Heart right ventricle (tissue), 16 donors: ENCODE data around the gene NKX6-1. TPM values are rescaled to one million over a fixed set of nuclear protein-coding genes. Genes with fewer than 3 reads are reported as not detected.

Source experiments
- ATAC-seq, 8 donors: fragments of 200-7000 bp; cut with Tn5 transposase; one replicate each; pipeline ENCODE4 v1.9.1; 2020; ENCODE audit warnings: mild to moderate bottlenecking in 8 of 8, moderate library complexity in 8 of 8, moderate number of reproducible peaks in 1 of 8
- DNase-seq, 2 donors: peaks; one replicate each; pipeline ENCODE4 v3.0.0-alpha.2; 2020
- H3K27ac ChIP-seq, 10 donors: fragments of 200-600 bp; sonication (generic) in 2 of 10; one replicate each; pipeline versions ENCODE4 v1.5.0 to v1.8.0; 2020 to 2022; ENCODE audit warnings: mild to moderate bottlenecking in 3 of 10
- H3K27me3 ChIP-seq, 7 donors: fragments of 200-600 bp; one replicate each; pipeline ENCODE4 v1.8.0; 2021 to 2022; ENCODE audit warnings: mild to moderate bottlenecking in 2 of 7
- H3K36me3 ChIP-seq, 9 donors: fragments of 200-600 bp; sonication (generic) in 1 of 9; one replicate each; pipeline versions ENCODE4 v1.5.0 to v1.8.0; 2020 to 2022; ENCODE audit warnings: mild to moderate bottlenecking in 2 of 9
- H3K4me1 ChIP-seq, 9 donors: fragments of 200-600 bp; sonication (generic) in 1 of 9; one replicate each; pipeline versions ENCODE4 v1.5.0 to v1.8.0; 2020 to 2022; ENCODE audit warnings: mild to moderate bottlenecking in 4 of 9
- H3K4me3 ChIP-seq, 10 donors: fragments of 200-600 bp; sonication (generic) in 2 of 10; one replicate each; pipeline versions ENCODE4 v1.5.0 to v1.8.0; 2020 to 2022; ENCODE audit warnings: mild to moderate bottlenecking in 7 of 10, moderate library complexity in 2 of 10
- H3K9me3 ChIP-seq, 11 donors: fragments of 200-600 bp in 10 of 11; sonication (generic) in 2 of 11; one replicate each; pipeline versions ENCODE4 v1.5.0 to v1.8.0; 2013 to 2022; ENCODE audit warnings: mild to moderate bottlenecking in 2 of 11, control low read depth in 1 of 11, moderate library complexity in 1 of 11
- WGBS, 2 donors: extraction: QIAGEN DNeasy Blood & Tissue Kit; methylation state at CpG; one replicate each; pipeline ENCODE4 v1.1.7; 2013; ENCODE audit warnings: inconsistent platforms in 1 of 2; 5-methylcytosine and 5-hydroxymethylcytosine counted together
- intact Hi-C, 10 donors: fragments of 100-400 bp; cut with DNase I; formaldehyde crosslinking; loops; one replicate each; pipeline versions ENCODE4 v1.11.1 to v1.14.2; 2022
- polyA plus RNA-seq, 2 donors: library from polyadenylated mRNA; stranded (reverse); fragments of 200-250 nt; gene quantifications; one replicate each; pipeline ENCODE4 v1.2.3, GENCODE V29; 2013
- total RNA-seq, 10 donors: library from RNA; stranded (reverse); fragmentation: NEBNext Ultra II Directional in 3 of 10; extraction: Animal tissue kit (Norgen Biotek cat#: 25700) in 3 of 10; gene quantifications; one replicate each; pipeline versions ENCODE4 v1.2.1 to v1.2.4, GENCODE V29; 2021 to 2023
- TF ChIP-seq, protein P1 (sequence below), 9 donors: fragments of 200-600 bp; sonication (generic) in 2 of 9; IDR thresholded peaks; one replicate each; pipeline versions ENCODE4 v1.5.0 to v1.8.0; 2021 to 2022; ENCODE audit warnings: antibody characterized with exemption in 9 of 9, mild to moderate bottlenecking in 5 of 9, moderate library complexity in 1 of 9
- donor health status: Arrhythmogenic right ventricular cardiomyopathy.
- donor health status: ischemic (EF 13 %, LVEDD 7.1; RV severe dilation, severe dysfunction).
- donor health status: healthy with polysubstance abuse.
- donor health status: DM: no; HTN: yes; CAD: no.
- donor health status: DM: no; HTN: no; CAD: no.
- donor health status: ischemic (EF 25% LVEDD 6.9; RV normal size, moderate dysfunction).
- donor health status: ischemic (EF 25% LVEDD 5.7; RV mildly dilated, moderate dysfunction).
- donor health status: healthy.
- donor health status: DM: yes; HTN: yes; CAD: no.
- donor health status: Ischemic cardiomyopathy.
- donor health status: ischemic (EF 35%, LVEDD 5.7; RV mildly dilated, moderate dysfunction).
- donor health status: nonischemic (EF 11% LVEDD 7.7; RV severe dilation, severe dysfunction).
- donor health status: DM: yes; HTN: yes; CAD: no.
- donor health status: PGD.
- donor health status: ischemic (EF 29% LVEDD 5.4; RV normal size, mild dysfunction).
- donor health status: nonischemic (EF 23%, LVEDD 6.1; RV moderate dilation, normal function).

Gene NKX6-1
- total and polyA plus RNA-seq, 12 donors, result not detected

- H3K27me3 ChIP-seq, result peaks cover 24 to 100% (median 99%) of the 10 kb centered on the region in 7 donors
- peak overlapping the region in 4 of 10 donors; percentile 3 to 21 (median 14) for H3K4me3 ChIP-seq
- ATAC-seq (peak in 4 of 8 donors; percentile 28 to 51 (median 42)), DNase-seq (no peak)
- H3K4me1 ChIP-seq, result peaks cover 0 to 29% (median 16%) of the 10 kb centered on the region in 9 donors
- intact Hi-C loops, result no loop called here
- H3K27ac ChIP-seq, result no peak overlapping the region
- H3K9me3 ChIP-seq, result no peaks in the 10 kb centered on the region
- 4 to 6% methylated on average over 69 of the region's 69 CpGs for WGBS, 2 donors
- TF ChIP-seq, protein P1, sequence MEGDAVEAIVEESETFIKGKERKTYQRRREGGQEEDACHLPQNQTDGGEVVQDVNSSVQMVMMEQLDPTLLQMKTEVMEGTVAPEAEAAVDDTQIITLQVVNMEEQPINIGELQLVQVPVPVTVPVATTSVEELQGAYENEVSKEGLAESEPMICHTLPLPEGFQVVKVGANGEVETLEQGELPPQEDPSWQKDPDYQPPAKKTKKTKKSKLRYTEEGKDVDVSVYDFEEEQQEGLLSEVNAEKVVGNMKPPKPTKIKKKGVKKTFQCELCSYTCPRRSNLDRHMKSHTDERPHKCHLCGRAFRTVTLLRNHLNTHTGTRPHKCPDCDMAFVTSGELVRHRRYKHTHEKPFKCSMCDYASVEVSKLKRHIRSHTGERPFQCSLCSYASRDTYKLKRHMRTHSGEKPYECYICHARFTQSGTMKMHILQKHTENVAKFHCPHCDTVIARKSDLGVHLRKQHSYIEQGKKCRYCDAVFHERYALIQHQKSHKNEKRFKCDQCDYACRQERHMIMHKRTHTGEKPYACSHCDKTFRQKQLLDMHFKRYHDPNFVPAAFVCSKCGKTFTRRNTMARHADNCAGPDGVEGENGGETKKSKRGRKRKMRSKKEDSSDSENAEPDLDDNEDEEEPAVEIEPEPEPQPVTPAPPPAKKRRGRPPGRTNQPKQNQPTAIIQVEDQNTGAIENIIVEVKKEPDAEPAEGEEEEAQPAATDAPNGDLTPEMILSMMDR (IDR thresholded peaks at IDR 0.05), result peak in 6 of 9 donors; percentile 17 to 50 (median 38)
- H3K36me3 ChIP-seq, result no peaks in the 10 kb centered on the region
Observed at GRCh38 chr4:84482564-84483563, 16.2 kb downstream of the NKX6-1 start.

DNA sequence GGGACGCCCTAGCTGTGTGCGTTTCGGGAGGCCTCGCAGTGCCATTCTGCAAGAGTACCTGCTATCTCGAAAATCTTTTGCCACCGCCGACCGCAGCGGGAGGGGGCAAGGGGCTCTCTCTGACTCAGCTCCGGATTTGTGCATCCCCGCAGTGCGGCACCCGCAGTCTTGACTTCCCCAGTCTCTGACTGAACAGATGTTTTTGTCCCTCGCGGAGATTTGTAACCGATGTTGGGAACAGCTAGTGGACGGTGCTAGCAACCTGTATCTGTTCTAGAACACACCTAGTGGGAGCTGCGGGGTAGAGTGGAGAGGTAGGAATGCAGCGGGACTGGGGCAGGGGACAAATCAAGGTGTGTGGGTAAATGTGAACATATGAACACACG lies 17.2 kb downstream of the NKX6-1 start:
- TF ChIP-seq, protein P1 (IDR thresholded peaks at IDR 0.05), result no peak
- no peak overlapping the region for H3K27ac ChIP-seq
- intact Hi-C loops, result no loop called here
- ATAC-seq (no peak), DNase-seq (no peak)
- H3K9me3 ChIP-seq, result no peaks in the 10 kb centered on the region
- no peak overlapping the region for H3K4me3 ChIP-seq
- H3K27me3 ChIP-seq, result peaks cover 24 to 99% (median 97%) of the 10 kb centered on the region in 7 donors
- peaks cover 0 to 29% (median 16%) of the 10 kb centered on the region in 9 donors for H3K4me1 ChIP-seq
- no peaks in the 10 kb centered on the region for H3K36me3 ChIP-seq
- WGBS, 2 donors, result 2 to 4% methylated on average over 20 of the region's 20 CpGs

- Histone ChIP-seq H3K27me3 (peaks cover 24 to 97% (median 94%) of the 10 kb centered on the region in 7 donors), H3K4me1 (peaks cover 0 to 29% (median 16%) of the 10 kb centered on the region in 9 donors), H3K4me3 (no peak overlapping the region), H3K9me3 (no peaks in the 10 kb centered on the region), H3K27ac (no peak overlapping the region), H3K36me3 (no peaks in the 10 kb centered on the region)
- ATAC-seq (no peak), DNase-seq (no peak)
- intact Hi-C loops, result no loop called here
- WGBS, 2 donors, result 4% methylated on average over 45 of the region's 45 CpGs
- TF ChIP-seq, protein P1 (IDR thresholded peaks at IDR 0.05), result no peak
Observed at GRCh38 chr4:84481077-84481859, 17.8 kb downstream of the NKX6-1 start.

DNA sequence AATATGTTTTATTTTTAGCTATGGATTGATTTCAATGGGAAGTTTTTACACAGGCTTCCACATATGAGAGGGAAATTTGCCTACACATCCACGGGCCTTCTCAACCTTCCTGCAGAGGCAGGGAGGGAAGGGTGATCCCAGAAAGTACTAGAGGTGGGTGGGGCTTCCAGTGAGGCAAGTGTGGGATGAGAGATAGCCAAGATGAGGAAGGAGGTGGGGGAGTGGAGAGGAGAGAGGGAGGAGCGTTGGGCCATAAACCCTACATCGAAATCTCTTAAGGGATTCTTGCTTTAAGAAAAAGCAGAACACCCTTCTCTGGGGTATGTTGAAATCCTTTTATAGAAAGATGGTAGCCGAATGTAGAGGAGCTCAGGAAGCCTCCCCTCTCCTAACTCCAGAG lies 19.0 kb downstream of the NKX6-1 start:
- DNase-seq (no peak), ATAC-seq (no peak)
- WGBS, 2 donors, result 15 to 27% methylated on average over 4 of the region's 4 CpGs
- Histone ChIP-seq H3K9me3 (no peaks in the 10 kb centered on the region), H3K36me3 (no peaks in the 10 kb centered on the region), H3K27ac (no peak overlapping the region), H3K27me3 (peaks cover 24 to 97% (median 85%) of the 10 kb centered on the region in 7 donors), H3K4me3 (no peak overlapping the region), H3K4me1 (peaks cover 0 to 29% (median 16%) of the 10 kb centered on the region in 9 donors)
- intact Hi-C loops, result no loop called here
- TF ChIP-seq, protein P1 (IDR thresholded peaks at IDR 0.05), result no peak
